ENCODE data around the gene ASXL2. TPM values are rescaled to one million over a fixed set of nuclear protein-coding genes. Genes with fewer than 3 reads are reported as not detected.
"Not testable (repeated sequence)": the region's sequence is repeated elsewhere in the genome, so short reads cannot be mapped to it uniquely, and the experiment has no call there.

Gene ASXL2
- 14.0 and 15.4 TPM in 2 replicates for total RNA-seq
- 7.4 TPM for polyA plus RNA-seq (2012)

DNA sequence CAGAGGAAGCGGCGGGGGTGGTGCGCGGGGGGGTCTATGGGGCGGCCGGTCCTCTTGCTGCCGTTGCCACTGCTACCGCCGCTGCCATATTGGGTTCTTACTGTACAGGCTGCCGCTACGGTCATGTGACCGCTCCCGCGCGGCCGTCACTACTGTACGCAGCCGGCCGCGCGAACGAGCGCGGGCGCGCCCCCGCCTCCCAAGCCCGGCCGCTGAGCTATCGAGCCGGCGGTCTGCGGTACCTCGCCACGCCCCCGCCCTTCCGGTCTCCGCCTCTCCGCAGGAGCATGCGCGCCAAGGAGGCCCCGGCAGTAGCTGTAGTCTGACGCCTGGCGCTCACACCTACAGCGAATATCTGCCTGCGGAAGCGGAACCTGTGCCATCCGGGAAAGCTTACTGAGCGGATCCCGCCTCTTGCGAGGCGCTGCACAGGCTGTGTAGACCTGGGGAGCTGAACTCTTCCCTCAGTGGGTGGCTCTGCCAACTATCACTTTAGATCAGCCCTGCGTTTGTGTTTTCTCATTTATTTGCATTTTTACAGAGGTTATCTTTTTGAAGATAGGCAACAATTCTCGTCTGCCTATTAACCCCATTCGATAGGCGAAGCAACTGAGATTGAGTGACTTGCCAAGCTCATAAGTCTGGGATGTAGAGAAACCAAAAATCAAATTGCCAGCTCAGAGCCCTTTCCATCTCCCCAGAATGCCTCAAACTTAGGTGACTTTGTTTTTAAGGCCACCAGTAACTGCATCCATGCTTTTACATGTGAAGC lies at the start of gene ASXL2:
Gene ASXL2, minus strand, starts transcription at position 127 of the 772 bp plus-strand sequence. CDS start 265 bp downstream, outside the sequence.
- DNase-seq (ENCODE audit: low read depth), result peak; percentile 96

DNA sequence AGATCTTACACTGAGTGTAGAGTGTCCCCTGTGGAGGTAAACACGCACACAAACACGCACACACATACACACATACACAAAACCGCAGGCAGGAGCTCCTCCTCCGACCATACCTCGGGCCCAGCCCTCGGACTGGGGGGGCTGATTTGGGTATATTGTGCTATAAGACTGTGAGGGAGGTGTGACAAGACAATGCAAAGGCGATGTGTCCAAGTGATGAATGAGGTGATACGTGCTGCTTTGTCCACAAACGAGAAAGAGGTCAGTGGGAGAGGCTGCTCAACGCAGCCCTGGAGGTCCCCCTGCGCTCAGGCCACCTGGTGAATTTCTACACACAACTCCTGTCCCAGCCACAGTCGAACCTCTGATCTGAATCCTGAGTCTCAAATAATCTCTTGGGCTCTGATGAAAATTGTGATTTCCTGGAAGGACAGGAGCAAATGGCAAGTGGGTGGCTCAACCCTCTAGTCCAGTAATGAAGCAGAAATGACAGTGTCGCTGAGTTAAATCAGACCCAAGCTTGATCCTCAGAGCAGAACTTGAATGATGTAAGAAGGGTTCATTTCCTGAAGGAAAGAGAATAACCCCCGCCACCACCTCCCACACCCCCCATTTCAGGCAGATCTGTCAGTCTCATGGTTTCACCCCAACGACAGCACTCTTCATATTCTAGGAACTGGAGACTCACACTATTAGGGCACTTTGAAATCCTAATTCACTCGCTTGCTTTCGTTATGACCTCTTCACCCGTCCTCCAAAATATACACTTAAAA lies 48.9 kb upstream of the ASXL2 start:
- DNase-seq (ENCODE audit: low read depth), result no peak

GRCh38 chr2:25922501-25922900 lies 44.2 kb upstream of the ASXL2 start:
- DNase-seq (ENCODE audit: low read depth), result no peak

GRCh38 chr2:25920786-25921415 lies 42.6 kb upstream of the ASXL2 start:
- DNase-seq (ENCODE audit: low read depth), result no peak

DNA sequence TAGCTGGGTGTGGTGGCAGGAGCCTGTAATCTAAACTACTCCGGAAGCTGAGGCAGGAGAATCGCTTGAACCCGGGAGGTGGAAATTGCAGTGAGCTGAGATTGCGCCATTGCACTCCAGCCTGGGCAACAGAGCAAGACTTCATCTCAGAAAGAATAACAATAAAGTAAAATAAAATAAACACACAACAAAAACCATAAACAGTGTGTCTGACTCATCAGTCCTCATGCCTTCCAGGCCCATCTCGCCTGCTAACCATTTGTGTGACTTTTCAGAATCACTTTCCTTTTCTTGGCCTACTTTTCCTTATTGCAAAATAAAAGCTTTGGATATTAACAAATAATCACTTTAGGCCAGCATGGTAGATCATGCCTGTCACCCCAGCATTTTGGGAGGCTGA lies 42.0 kb upstream of the ASXL2 start:
- DNase-seq (ENCODE audit: low read depth), result no peak

DNA sequence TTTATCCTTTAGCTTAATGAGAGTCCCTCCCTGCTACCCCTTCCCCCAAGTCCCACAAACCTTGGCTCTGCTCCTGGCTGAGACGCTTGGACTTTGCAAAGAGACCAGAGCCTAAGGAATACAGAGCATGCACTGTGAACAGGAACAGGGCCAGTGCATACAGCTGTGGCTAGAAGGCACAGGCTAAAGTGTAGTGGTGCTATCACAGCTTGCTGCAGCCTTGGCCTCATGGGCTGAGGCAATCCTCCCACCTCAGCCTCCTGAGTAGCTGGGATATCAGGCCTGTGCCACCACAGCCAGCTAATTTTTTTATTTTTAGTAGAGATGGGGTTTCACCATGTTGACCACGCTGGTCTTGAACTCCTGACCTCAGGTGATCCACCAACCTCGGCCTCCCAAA lies 39.5 kb upstream of the ASXL2 start:
- no peak for DNase-seq (ENCODE audit: low read depth)

GRCh38 chr2:25917411-25917810 lies 39.1 kb upstream of the ASXL2 start:
- not testable (repeated sequence) for DNase-seq (ENCODE audit: low read depth)

DNA sequence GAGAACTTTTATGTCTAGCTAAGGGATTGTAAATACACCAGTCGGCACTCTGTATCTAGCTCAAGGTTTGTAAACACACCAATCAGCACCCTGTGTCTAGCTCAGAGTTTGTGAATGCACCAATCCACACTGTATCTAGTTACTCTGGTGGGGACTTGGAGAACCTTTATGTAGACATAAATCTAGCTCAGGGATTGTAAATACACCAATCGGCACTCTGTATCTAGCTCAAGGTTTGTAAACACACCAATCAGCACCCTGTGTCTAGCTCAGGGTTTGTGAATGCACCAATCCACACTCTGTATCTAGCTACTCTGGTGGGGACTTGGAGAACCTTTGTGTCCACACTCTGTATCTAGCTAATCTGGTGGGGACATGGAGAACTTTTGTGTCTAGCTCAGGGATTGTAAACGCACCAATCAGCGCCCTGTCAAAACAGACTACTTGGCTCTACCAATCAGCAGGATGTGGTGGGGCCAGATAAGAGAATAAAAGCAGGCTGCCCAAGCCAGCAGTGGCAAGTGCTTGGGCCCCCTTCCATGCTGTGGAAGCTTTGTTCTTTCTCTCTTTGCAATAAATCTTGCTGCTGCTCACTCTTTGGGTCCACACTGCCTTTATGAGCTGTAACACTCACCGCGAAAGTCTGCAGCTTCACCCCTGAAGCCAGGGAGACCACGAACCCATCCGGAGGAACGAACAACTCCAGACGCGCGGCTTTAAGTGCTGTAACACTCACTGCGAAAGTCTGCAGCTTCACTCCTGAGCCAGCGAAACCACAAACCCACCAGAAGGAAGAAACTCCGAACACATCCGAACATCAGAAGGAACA lies 37.9 kb upstream of the ASXL2 start:
- DNase-seq (ENCODE audit: low read depth), result not testable (repeated sequence)

DNA sequence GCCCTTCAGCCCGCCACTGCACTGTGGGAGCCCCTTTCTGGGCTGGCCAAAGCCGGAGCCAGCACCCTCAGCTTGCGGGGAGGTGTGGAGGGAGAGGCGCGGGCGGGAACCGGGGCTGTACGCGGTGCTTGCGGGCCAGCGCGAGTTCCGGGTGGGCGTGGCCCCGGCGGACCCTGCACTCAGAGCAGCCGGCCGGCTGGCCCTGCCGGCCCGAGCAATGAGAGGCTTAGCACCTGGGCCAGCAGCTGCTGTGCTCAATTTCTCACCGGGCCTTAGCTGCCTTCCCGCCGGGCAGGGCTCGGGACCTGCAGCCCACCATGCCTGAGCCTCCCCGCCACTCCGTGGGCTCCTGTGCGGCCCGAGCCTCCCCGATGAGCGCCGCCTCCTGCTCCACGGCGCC lies 37.1 kb upstream of the ASXL2 start:
- DNase-seq (ENCODE audit: low read depth), result not testable (repeated sequence)

GRCh38 chr2:25913696-25913973 lies 35.3 kb upstream of the ASXL2 start:
- not testable (repeated sequence) for DNase-seq (ENCODE audit: low read depth)

DNA sequence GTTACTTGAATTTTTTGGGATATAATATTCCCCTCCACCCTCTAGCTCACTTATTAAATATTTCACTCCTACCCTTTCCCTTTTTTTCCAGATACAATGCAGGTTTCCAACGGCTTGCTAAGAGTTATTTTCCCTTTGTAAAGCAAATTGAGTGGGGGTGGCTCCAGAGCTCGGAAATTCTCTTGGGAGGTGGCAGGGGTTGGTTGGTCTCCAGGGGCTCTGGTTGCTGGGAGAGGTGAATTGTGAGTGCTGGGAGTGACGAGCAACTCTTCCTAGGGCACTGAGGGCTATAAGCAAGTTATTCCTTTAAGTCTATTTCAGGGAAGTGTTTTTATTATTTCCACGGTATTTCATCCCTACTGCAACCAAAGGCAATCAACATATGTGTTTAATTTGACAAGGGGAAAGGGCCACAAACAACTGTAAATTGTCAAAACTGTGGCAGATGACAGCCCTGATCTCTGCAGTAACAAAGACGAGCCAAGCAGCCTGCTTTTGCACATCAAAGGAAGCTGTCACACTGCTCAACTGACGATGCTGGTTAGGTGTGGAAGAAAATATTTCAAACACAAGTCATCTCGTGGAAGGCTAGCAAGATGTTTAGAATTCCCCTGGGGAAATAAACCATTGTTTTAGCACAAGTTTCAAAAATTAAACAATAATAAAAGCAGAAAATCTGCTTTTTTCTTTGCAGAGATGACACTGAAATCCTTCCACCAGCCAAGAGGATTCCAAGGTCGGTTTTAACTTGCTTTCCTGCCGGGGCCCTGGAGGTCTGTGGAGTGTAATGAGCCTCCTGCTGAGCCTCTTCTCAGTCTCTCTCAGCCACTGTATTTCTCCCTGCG lies 34.8 kb upstream of the ASXL2 start:
- peak; percentile 22 for DNase-seq (ENCODE audit: low read depth)

DNA sequence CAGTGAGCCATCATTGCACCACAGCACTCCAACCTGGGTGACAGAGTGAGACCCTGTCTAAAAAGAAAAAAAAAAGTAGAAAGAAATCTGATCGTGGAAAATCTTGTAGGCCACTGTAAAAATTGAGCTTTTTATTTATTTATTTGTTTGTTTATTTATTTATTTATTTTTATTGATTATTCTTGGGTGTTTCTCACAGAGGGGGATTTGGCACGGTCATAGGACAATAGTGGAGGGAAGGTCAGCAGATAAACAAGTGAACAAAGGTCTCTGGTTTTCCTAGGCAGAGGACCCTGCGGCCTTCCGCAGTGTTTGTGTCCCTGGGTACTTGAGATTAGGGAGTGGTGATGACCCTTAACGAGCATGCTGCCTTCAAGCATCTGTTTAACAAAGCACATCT lies 31.3 kb upstream of the ASXL2 start:
- not testable (repeated sequence) for DNase-seq (ENCODE audit: low read depth)

DNA sequence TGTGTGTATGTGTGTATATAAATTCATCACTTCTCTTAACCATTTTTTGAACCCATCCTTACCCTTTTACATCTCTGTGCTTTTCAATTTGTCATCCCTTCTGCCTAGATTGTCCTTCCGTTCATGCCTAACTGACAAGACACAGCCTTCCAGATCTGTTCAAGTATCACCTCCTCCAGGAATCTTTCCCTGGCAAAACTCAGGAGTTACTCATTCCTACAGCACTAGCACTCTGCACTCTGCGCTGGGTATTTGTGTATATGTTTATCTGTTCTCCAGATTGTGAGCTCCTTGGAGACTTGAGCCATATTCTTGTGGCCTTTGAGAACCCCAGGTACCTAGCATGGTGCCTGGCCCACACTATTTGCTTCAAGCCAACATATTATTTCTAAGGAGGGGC lies 26.8 kb upstream of the ASXL2 start:
- no peak for DNase-seq (ENCODE audit: low read depth)

- no peak for DNase-seq (ENCODE audit: low read depth)
These were observed 25.0 kb upstream of the ASXL2 start for GRCh38 chr2:25903216-25903776.

GRCh38 chr2:25899404-25899970 lies 21.2 kb upstream of the ASXL2 start:
- DNase-seq (ENCODE audit: low read depth), result no peak

DNA sequence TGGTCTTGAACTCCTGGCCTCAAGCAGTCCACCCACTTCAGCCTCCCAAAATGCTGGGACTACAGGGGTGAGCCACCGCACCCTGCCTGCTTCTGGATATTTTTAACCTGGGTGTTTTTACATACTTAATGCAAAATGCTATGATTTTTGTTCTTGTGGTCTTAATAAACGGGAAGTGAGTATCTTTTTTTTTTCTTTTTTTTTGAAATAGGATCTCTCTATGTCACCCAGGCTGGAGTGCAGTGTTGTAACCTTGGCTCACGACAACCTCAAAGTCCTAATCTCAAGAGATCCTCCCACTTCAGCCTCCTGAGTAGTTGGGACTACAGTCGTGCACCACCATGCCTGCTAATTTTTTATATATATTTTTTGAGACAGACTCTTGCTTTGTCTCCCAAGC lies 19.2 kb upstream of the ASXL2 start:
- DNase-seq (ENCODE audit: low read depth), result no peak

DNA sequence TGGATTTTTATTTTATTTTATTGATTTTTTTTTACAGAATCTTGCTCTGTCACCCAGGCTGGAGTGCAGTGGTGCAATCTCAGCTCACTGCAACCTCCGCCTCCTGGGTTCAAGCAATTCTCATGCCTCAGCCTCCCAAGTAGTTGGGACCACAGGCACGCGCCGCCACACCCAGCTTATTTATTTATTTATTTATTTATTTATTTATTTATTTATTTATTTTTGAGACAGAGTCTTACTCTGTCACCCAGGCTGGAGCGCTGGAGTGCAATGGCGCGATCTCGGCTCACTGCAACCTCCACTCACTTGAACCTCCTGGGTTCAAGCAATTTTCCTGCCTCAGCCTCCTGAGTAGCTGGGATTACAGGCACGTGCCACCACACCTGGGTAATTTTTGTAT lies 18.0 kb upstream of the ASXL2 start:
- not testable (repeated sequence) for DNase-seq (ENCODE audit: low read depth)

GRCh38 chr2:25895610-25896009 lies 17.3 kb upstream of the ASXL2 start:
- no peak for DNase-seq (ENCODE audit: low read depth)

- DNase-seq (ENCODE audit: low read depth), result no peak
These were observed 16.7 kb upstream of the ASXL2 start for GRCh38 chr2:25895018-25895417.

Measured in myocyte (in vitro differentiated cells).